Bronchial epithelial cell (primary cell): ENCODE measurements around the gene SPACA7. TPM values are rescaled to one million over a fixed set of nuclear protein-coding genes. Genes with fewer than 3 reads are reported as not detected.
"Not testable (repeated sequence)": the region's sequence is repeated elsewhere in the genome, so short reads cannot be mapped to it uniquely, and the experiment has no call there.

Source experiments
- DNase-seq: peaks from one replicate; pipeline ENCODE4 v3.0.0-alpha.2; 2010; ENCODE audit warnings: low read depth
- FAIRE-seq: peaks from 2 replicates; lab custom pipeline; 2011; peaks lifted over from hg19 to GRCh38; lab: Jason Lieb, UNC
- H3K27me3 ChIP-seq: 2 replicates; pipeline ENCODE4 v1.5.1; 2011; ENCODE audit warnings: low read length; ENCODE audit not compliant: control insufficient read depth, insufficient read depth
- H3K36me3 ChIP-seq: 2 replicates; pipeline ENCODE4 v1.5.1; 2011; ENCODE audit warnings: low read length; ENCODE audit not compliant: control insufficient read depth, insufficient read depth
- H3K4me3 ChIP-seq: 2 replicates; pipeline ENCODE4 v1.5.1; 2011; ENCODE audit warnings: mild to moderate bottlenecking, low read depth, low read length, control low read depth
- CTCF ChIP-seq: IDR thresholded peaks from 2 replicates; pipeline ENCODE4 v1.5.1; 2011; ENCODE audit warnings: mild to moderate bottlenecking, moderate library complexity, low read length, control low read depth, inconsistent platforms; ENCODE audit not compliant: insufficient read depth, severe bottlenecking
- total RNA-seq: library from RNA; depleted of rRNA; stranded (reverse); fragments of >200 nt; gene quantifications from 2 replicates; pipeline ENCODE4 v1.2.1, GENCODE V29; 2014

Gene SPACA7
- total RNA-seq, 1 donor from 2014 or later, result not detected

GRCh38 chr13:112416647-112417046 is 40.5 kb downstream of the SPACA7 start:
- TF ChIP-seq CTCF, result no peak

GRCh38 chr13:112417079-112417478 is 40.9 kb downstream of the SPACA7 start:
- DNase-seq (no peak), FAIRE-seq (no peak)
- Histone ChIP-seq H3K36me3 (no peaks in the 10 kb centered on the region), H3K27me3 (no peaks in the 10 kb centered on the region), H3K4me3 (no peak overlapping the region)
- no peak for TF ChIP-seq CTCF

More at GRCh38 chr13:112416647-112417046, 40.5 kb downstream of the SPACA7 start:
- Histone ChIP-seq H3K27me3 (no peaks in the 10 kb centered on the region), H3K4me3 (no peak overlapping the region), H3K36me3 (no peaks in the 10 kb centered on the region)
- FAIRE-seq, result no peak
- no peak for DNase-seq

GRCh38 chr13:112424098-112424497 is 47.9 kb downstream of the SPACA7 start:
- no peak overlapping the region for H3K4me3 ChIP-seq
- TF ChIP-seq CTCF, result no peak
- H3K36me3 ChIP-seq, result no peaks in the 10 kb centered on the region
- FAIRE-seq, result no peak
- no peaks in the 10 kb centered on the region for H3K27me3 ChIP-seq
- DNase-seq, result no peak

- TF ChIP-seq CTCF, result no peak
- Histone ChIP-seq H3K27me3 (no peaks in the 10 kb centered on the region), H3K4me3 (no peak overlapping the region), H3K36me3 (no peaks in the 10 kb centered on the region)
- FAIRE-seq (no peak), DNase-seq (no peak)
Observed at GRCh38 chr13:112428704-112429103, 52.5 kb downstream of the SPACA7 start.

- FAIRE-seq (no peak), DNase-seq (no peak)
- no peak for TF ChIP-seq CTCF
- Histone ChIP-seq H3K36me3 (no peaks in the 10 kb centered on the region), H3K4me3 (no peak overlapping the region), H3K27me3 (no peaks in the 10 kb centered on the region)
Observed at GRCh38 chr13:112431734-112432133, 55.6 kb downstream of the SPACA7 start.

GRCh38 chr13:112432734-112433133 is 56.6 kb downstream of the SPACA7 start:
- not testable (repeated sequence) for H3K27me3 ChIP-seq, H3K36me3 ChIP-seq, FAIRE-seq, DNase-seq, H3K4me3 ChIP-seq

- not testable (repeated sequence) for DNase-seq, H3K36me3 ChIP-seq, H3K27me3 ChIP-seq, H3K4me3 ChIP-seq
- FAIRE-seq, result peak; percentile 47
Observed at GRCh38 chr13:112433517-112433916, 57.4 kb downstream of the SPACA7 start.
